Activated CD8-positive, alpha-beta memory T cell treated with anti-CD3 and anti-CD28 coated beads for 4 hours (primary cell): ENCODE data around the gene TRAPPC12.

ENCODE experiments used
- DNase-seq, 2 donors: peaks; one replicate each; pipeline ENCODE4 v3.0.0-alpha.2; 2020; ENCODE audit warnings: low read depth in 2 of 2

The TRAPPC12 gene

GRCh38 chr2:3408781-3409180 is 29.3 kb downstream of the TRAPPC12 start:
- no peak for DNase-seq

- no peak for DNase-seq
These were observed 30.2 kb downstream of the TRAPPC12 start for GRCh38 chr2:3409627-3410170.

- DNase-seq: no peak
These were observed 31.6 kb downstream of the TRAPPC12 start for GRCh38 chr2:3411103-3411502.

GRCh38 chr2:3413697-3414096 is 34.2 kb downstream of the TRAPPC12 start:
- no peak for DNase-seq

- no peak for DNase-seq
These were observed 34.8 kb downstream of the TRAPPC12 start for GRCh38 chr2:3414133-3414860.

- no peak for DNase-seq
These were observed 39.4 kb downstream of the TRAPPC12 start for GRCh38 chr2:3418766-3419404.

- no peak for DNase-seq
These were observed 40.7 kb downstream of the TRAPPC12 start for GRCh38 chr2:3420076-3420768.

- no peak for DNase-seq
These were observed 41.4 kb downstream of the TRAPPC12 start for GRCh38 chr2:3420769-3421397.

GRCh38 chr2:3421580-3421979 is 42.1 kb downstream of the TRAPPC12 start:
- no peak for DNase-seq

- no peak for DNase-seq
These were observed 42.8 kb downstream of the TRAPPC12 start for GRCh38 chr2:3422161-3422779.

- DNase-seq: peak; percentile 41 to 55
These were observed 44.1 kb downstream of the TRAPPC12 start for GRCh38 chr2:3423492-3424170.

- no peak for DNase-seq
These were observed 44.8 kb downstream of the TRAPPC12 start for GRCh38 chr2:3424171-3424795.

- no peak for DNase-seq
These were observed 47.1 kb downstream of the TRAPPC12 start for GRCh38 chr2:3426615-3427014.

- no peak for DNase-seq
These were observed 47.8 kb downstream of the TRAPPC12 start for GRCh38 chr2:3427272-3427671.

- DNase-seq: no peak
These were observed 49.1 kb downstream of the TRAPPC12 start for GRCh38 chr2:3428577-3428976.

- no peak for DNase-seq
These were observed 49.6 kb downstream of the TRAPPC12 start for GRCh38 chr2:3429066-3429610.

- no peak for DNase-seq
These were observed 50.7 kb downstream of the TRAPPC12 start for GRCh38 chr2:3430172-3430571.

- DNase-seq: no peak
These were observed 51.4 kb downstream of the TRAPPC12 start for GRCh38 chr2:3430740-3431490.

- DNase-seq: no peak
These were observed 52.6 kb downstream of the TRAPPC12 start for GRCh38 chr2:3432067-3432466.
